ENCODE data around the gene MKX. TPM values are rescaled to one million over a fixed set of nuclear protein-coding genes. Genes with fewer than 3 reads are reported as not detected.

MKX gene
- total RNA-seq, 1 donor from 2014 or later: not detected

GRCh38 chr10:27759483-27760272, 14.1 kb upstream of the MKX start:
- H3K27ac Mint-ChIP-seq: no peak overlapping the region
- H3K36me3 Mint-ChIP-seq: no peaks in the 10 kb centered on the region
- TF ChIP-seq, protein P1, sequence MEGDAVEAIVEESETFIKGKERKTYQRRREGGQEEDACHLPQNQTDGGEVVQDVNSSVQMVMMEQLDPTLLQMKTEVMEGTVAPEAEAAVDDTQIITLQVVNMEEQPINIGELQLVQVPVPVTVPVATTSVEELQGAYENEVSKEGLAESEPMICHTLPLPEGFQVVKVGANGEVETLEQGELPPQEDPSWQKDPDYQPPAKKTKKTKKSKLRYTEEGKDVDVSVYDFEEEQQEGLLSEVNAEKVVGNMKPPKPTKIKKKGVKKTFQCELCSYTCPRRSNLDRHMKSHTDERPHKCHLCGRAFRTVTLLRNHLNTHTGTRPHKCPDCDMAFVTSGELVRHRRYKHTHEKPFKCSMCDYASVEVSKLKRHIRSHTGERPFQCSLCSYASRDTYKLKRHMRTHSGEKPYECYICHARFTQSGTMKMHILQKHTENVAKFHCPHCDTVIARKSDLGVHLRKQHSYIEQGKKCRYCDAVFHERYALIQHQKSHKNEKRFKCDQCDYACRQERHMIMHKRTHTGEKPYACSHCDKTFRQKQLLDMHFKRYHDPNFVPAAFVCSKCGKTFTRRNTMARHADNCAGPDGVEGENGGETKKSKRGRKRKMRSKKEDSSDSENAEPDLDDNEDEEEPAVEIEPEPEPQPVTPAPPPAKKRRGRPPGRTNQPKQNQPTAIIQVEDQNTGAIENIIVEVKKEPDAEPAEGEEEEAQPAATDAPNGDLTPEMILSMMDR (IDR thresholded peaks at IDR 0.05; ENCODE audit: unreplicated experiment): no peak
- H3K4me3 Mint-ChIP-seq: no peak overlapping the region
- no peaks in the 10 kb centered on the region for H3K4me1 Mint-ChIP-seq
- H3K9me3 Mint-ChIP-seq: no peaks in the 10 kb centered on the region
- no peak for DNase-seq (ENCODE audit: low spot score in 2 of 2, unreplicated experiment in 2 of 2)
- peaks cover 21% of the 10 kb centered on the region for H3K27me3 Mint-ChIP-seq (ENCODE audit: low read depth)

GRCh38 chr10:27752673-27753237, 7.1 kb upstream of the MKX start:
- Mint-ChIP-seq H3K27me3 (ENCODE audit: low read depth) (peaks cover 80% of the 10 kb centered on the region), H3K9me3 (no peaks in the 10 kb centered on the region), H3K36me3 (no peaks in the 10 kb centered on the region), H3K4me1 (no peaks in the 10 kb centered on the region), H3K4me3 (no peak overlapping the region), H3K27ac (no peak overlapping the region)
- DNase-seq (ENCODE audit: low spot score in 2 of 2, unreplicated experiment in 2 of 2): no peak
- TF ChIP-seq, protein P1 (IDR thresholded peaks at IDR 0.05; ENCODE audit: unreplicated experiment): no peak

GRCh38 chr10:27748601-27749000, 3.0 kb upstream of the MKX start:
- no peak for DNase-seq (ENCODE audit: low spot score in 2 of 2, unreplicated experiment in 2 of 2)
- Mint-ChIP-seq H3K27ac (no peak overlapping the region), H3K4me3 (no peak overlapping the region), H3K36me3 (no peaks in the 10 kb centered on the region), H3K4me1 (peaks cover 22% of the 10 kb centered on the region), H3K27me3 (ENCODE audit: low read depth) (peaks cover 98% of the 10 kb centered on the region), H3K9me3 (no peaks in the 10 kb centered on the region)
- TF ChIP-seq, protein P1 (IDR thresholded peaks at IDR 0.05; ENCODE audit: unreplicated experiment): no peak

- Mint-ChIP-seq H3K9me3 (no peaks in the 10 kb centered on the region), H3K4me3 (no peak overlapping the region), H3K27me3 (ENCODE audit: low read depth) (peaks cover 93% of the 10 kb centered on the region), H3K27ac (no peak overlapping the region), H3K36me3 (no peaks in the 10 kb centered on the region), H3K4me1 (peaks cover 23% of the 10 kb centered on the region)
- DNase-seq (ENCODE audit: low spot score in 2 of 2, unreplicated experiment in 2 of 2): no peak
- TF ChIP-seq, protein P1 (IDR thresholded peaks at IDR 0.05; ENCODE audit: unreplicated experiment): no peak
Measured at GRCh38 chr10:27747096-27747451, 1.5 kb upstream of the MKX start.

GRCh38 chr10:27746397-27747095, 927 bp upstream of the MKX start:
- Mint-ChIP-seq H3K27ac (no peak overlapping the region), H3K36me3 (no peaks in the 10 kb centered on the region), H3K4me1 (peaks cover 26% of the 10 kb centered on the region), H3K9me3 (no peaks in the 10 kb centered on the region), H3K27me3 (ENCODE audit: low read depth) (peaks cover 93% of the 10 kb centered on the region), H3K4me3 (peak overlapping the region; percentile 49)
- TF ChIP-seq, protein P1 (IDR thresholded peaks at IDR 0.05; ENCODE audit: unreplicated experiment): no peak
- no peak for DNase-seq (ENCODE audit: low spot score in 2 of 2, unreplicated experiment in 2 of 2)

Data from mesothelial cell of epicardium (in vitro differentiated cells).